Osteoblast (primary cell): Measurements from ENCODE around the gene PSMD6. TPM values are rescaled to one million over a fixed set of nuclear protein-coding genes. Genes with fewer than 3 reads are reported as not detected.
A peak's percentile ranks its signal among the peaks of the same experiment; 100 is the strongest.

Experiments
- DNase-seq: peaks from one replicate; pipeline ENCODE4 v3.0.0; 2011; ENCODE audit warnings: low spot score, mixed read lengths; ENCODE audit not compliant: insufficient read length; ENCODE audit errors: missing footprints
- H2AFZ ChIP-seq: 2 replicates; pipeline ENCODE4 v1.6.0; 2011; ENCODE audit warnings: mild to moderate bottlenecking, low read length
- H3K27ac ChIP-seq: 2 replicates; pipeline ENCODE4 v1.5.1; 2011; ENCODE audit warnings: mild to moderate bottlenecking, low read depth, low read length, moderate library complexity
- H3K27me3 ChIP-seq: 2 replicates; pipeline ENCODE4 v1.6.0; 2012; ENCODE audit warnings: mild to moderate bottlenecking, control low read depth, inconsistent platforms, low read length, moderate library complexity; ENCODE audit not compliant: insufficient read depth
- H3K36me3 ChIP-seq: 2 replicates; pipeline ENCODE4 v1.5.1; 2011; ENCODE audit warnings: mild to moderate bottlenecking, low read length, control low read depth, moderate library complexity; ENCODE audit not compliant: insufficient read depth
- H3K4me1 ChIP-seq: 2 replicates; pipeline ENCODE4 v1.5.1; 2011; ENCODE audit warnings: mild to moderate bottlenecking, low read length, control low read depth, moderate library complexity; ENCODE audit not compliant: insufficient read depth
- H3K4me2 ChIP-seq: 2 replicates; pipeline ENCODE4 v1.6.0; 2011; ENCODE audit warnings: mild to moderate bottlenecking, low read length; ENCODE audit not compliant: insufficient read depth
- H3K4me3 ChIP-seq: fragments of 200-600 bp; sonication (generic); 3 replicates; pipeline ENCODE4 v1.5.1; 2012; ENCODE audit warnings: mild to moderate bottlenecking, low read length, inconsistent platforms; ENCODE audit not compliant: insufficient read depth
- H3K79me2 ChIP-seq: 2 replicates; pipeline ENCODE4 v1.6.0; 2012; ENCODE audit warnings: mild to moderate bottlenecking, low read length, control low read depth, inconsistent platforms; ENCODE audit not compliant: insufficient read depth
- H3K9me3 ChIP-seq: 2 replicates; pipeline ENCODE4 v1.5.1; 2011; ENCODE audit warnings: low read depth, low read length, control low read depth
- H4K20me1 ChIP-seq: 2 replicates; pipeline ENCODE4 v1.6.0; 2012; ENCODE audit warnings: mild to moderate bottlenecking, low read length, control low read depth; ENCODE audit not compliant: insufficient read depth
- total RNA-seq: library from RNA; depleted of rRNA; stranded (reverse); fragments of >200 nt; gene quantifications from 2 replicates; pipeline ENCODE4 v1.2.3, GENCODE V29; 2012
- TF ChIP-seq, protein P1 (sequence below): IDR thresholded peaks from 2 replicates; pipeline ENCODE4 v1.5.1; 2011; ENCODE audit warnings: mild to moderate bottlenecking, low read depth, low read length, moderate library complexity; ENCODE audit errors: extremely low read depth

Gene PSMD6
- total RNA-seq = 76.7 and 77.5 TPM in 2 replicates

DNA sequence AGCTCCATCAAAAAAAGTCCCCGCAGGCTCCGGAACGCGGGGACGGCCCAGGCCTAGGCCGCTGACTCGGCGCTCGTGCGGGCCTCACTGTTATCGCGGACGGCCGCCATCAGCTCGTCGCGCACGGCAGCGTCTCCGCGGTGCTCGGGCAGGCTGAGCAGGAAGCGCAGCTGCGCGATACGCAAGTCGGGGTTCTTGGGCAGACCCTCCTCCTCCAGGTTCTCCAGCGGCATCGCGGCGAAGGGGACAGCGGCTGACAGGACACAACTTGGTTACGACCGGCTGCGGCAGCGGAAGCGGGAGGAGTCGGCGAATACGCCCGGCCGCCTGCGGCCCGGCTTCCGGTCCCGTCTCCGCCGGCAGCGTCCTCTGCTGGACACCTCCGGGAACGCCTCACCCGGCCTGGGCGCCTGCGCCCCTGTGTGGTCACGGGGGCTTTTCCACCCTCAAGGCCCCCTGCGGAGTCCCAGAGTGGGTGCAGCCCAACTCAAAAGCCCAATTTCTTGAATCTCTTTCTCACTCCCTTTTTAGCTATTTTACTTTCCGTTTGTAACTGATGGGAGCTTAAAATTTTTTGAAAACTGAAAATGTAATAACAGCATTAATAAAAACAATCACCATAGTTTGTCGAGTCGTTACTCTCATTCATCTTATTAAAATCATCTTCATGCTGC is at the start of gene PSMD6:
Gene PSMD6 (minus strand): TSS at position 308 of the 674 bp plus-strand sequence. CDS start 75 bp downstream, at position 233.
- peaks cover 15% of the 10 kb centered on the region for H3K4me1 ChIP-seq
- peaks cover 31% of the 10 kb centered on the region for H3K79me2 ChIP-seq
- H3K27ac ChIP-seq = peak within 1 kb of the TSS; percentile 91
- H3K4me2 ChIP-seq = peak within 1 kb of the TSS; percentile 97
- peaks cover 29% of the 10 kb centered on the region for H3K36me3 ChIP-seq
- peak within 1 kb of the TSS; percentile 96 for H3K4me3 ChIP-seq
- no peaks in the 10 kb centered on the region for H3K9me3 ChIP-seq
- TF ChIP-seq, protein P1, sequence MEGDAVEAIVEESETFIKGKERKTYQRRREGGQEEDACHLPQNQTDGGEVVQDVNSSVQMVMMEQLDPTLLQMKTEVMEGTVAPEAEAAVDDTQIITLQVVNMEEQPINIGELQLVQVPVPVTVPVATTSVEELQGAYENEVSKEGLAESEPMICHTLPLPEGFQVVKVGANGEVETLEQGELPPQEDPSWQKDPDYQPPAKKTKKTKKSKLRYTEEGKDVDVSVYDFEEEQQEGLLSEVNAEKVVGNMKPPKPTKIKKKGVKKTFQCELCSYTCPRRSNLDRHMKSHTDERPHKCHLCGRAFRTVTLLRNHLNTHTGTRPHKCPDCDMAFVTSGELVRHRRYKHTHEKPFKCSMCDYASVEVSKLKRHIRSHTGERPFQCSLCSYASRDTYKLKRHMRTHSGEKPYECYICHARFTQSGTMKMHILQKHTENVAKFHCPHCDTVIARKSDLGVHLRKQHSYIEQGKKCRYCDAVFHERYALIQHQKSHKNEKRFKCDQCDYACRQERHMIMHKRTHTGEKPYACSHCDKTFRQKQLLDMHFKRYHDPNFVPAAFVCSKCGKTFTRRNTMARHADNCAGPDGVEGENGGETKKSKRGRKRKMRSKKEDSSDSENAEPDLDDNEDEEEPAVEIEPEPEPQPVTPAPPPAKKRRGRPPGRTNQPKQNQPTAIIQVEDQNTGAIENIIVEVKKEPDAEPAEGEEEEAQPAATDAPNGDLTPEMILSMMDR = peak; percentile 99
- peak within 1 kb of the TSS; percentile 95 for H2AFZ ChIP-seq
- H4K20me1 ChIP-seq = peaks cover 10% of the 10 kb centered on the region
- H3K27me3 ChIP-seq = peaks cover 7% of the 10 kb centered on the region
- peak; percentile 95 for DNase-seq

DNA sequence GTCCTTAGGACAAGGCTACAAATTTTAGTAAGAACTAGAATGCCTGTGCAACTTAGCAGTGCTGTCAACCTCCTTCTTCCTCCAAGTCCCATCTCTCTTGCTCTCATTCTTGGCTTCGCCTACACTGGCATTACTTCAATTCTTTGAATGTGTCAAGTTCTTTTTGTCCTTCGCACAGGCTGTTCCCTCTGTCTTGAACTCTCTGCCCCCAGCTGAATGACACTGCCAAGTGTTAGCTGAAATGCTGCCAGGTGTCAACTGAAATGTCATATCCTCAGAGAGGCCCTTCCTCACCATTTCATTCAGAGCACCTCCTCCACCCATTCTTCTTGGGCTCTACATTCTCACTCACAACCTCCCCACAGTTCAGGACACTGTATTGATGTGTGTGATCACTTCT is 48.8 kb upstream of the PSMD6 start:
- Histone ChIP-seq H2AFZ (no peak overlapping the region), H3K27me3 (no peaks in the 10 kb centered on the region), H4K20me1 (no peaks in the 10 kb centered on the region), H3K36me3 (no peaks in the 10 kb centered on the region), H3K79me2 (no peaks in the 10 kb centered on the region), H3K4me2 (no peak overlapping the region), H3K4me3 (no peak overlapping the region), H3K4me1 (no peaks in the 10 kb centered on the region), H3K27ac (no peak overlapping the region), H3K9me3 (no peaks in the 10 kb centered on the region)
- TF ChIP-seq, protein P1 = no peak
- no peak for DNase-seq

DNA sequence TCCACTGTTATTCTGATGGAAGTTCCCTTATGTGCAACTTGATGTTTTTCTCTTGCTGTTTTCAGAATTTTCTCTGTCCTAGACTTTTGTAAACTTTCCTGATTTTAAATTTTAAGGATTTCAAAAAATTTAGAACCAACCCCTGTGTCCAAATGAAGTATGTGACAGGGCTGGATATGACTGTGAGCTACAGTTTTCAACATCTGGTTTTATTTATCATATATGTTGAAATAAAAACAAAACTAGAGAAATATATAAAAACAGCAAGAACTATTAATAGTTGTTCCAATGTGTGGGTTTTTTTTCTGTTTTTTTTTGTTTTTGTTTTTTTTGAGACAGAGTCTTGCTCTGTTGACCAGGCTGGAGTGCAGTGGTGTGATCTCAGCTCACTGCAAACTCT is 47.4 kb upstream of the PSMD6 start:
- no peak overlapping the region for H3K27ac ChIP-seq
- no peak overlapping the region for H2AFZ ChIP-seq
- no peak overlapping the region for H3K4me3 ChIP-seq
- H3K4me1 ChIP-seq = no peaks in the 10 kb centered on the region
- H3K27me3 ChIP-seq = no peaks in the 10 kb centered on the region
- H4K20me1 ChIP-seq = no peaks in the 10 kb centered on the region
- H3K79me2 ChIP-seq = no peaks in the 10 kb centered on the region
- TF ChIP-seq, protein P1 = no peak
- H3K4me2 ChIP-seq = no peak overlapping the region
- DNase-seq = no peak
- H3K36me3 ChIP-seq = no peaks in the 10 kb centered on the region
- H3K9me3 ChIP-seq = no peaks in the 10 kb centered on the region

GRCh38 chr3:64067506-64068346 is 44.4 kb upstream of the PSMD6 start:
- no peaks in the 10 kb centered on the region for H4K20me1 ChIP-seq
- no peaks in the 10 kb centered on the region for H3K27me3 ChIP-seq
- H3K27ac ChIP-seq = no peak overlapping the region
- no peak overlapping the region for H3K4me3 ChIP-seq
- H2AFZ ChIP-seq = no peak overlapping the region
- H3K9me3 ChIP-seq = no peaks in the 10 kb centered on the region
- H3K4me2 ChIP-seq = no peak overlapping the region
- no peak for DNase-seq
- H3K36me3 ChIP-seq = no peaks in the 10 kb centered on the region
- TF ChIP-seq, protein P1 = no peak
- no peaks in the 10 kb centered on the region for H3K4me1 ChIP-seq
- no peaks in the 10 kb centered on the region for H3K79me2 ChIP-seq
